Measurements from ENCODE around the gene FXYD5. TPM values are rescaled to one million over a fixed set of nuclear protein-coding genes. Genes with fewer than 3 reads are reported as not detected.
A peak's percentile ranks its signal among the peaks of the same experiment; 100 is the strongest.

The FXYD5 gene
- total and polyA plus RNA-seq, 9 of the 15 experiments (the other 6 are each of a cell fraction or from before 2014, with no cell fraction given), result 104 to 537 (median 174) TPM

DNA sequence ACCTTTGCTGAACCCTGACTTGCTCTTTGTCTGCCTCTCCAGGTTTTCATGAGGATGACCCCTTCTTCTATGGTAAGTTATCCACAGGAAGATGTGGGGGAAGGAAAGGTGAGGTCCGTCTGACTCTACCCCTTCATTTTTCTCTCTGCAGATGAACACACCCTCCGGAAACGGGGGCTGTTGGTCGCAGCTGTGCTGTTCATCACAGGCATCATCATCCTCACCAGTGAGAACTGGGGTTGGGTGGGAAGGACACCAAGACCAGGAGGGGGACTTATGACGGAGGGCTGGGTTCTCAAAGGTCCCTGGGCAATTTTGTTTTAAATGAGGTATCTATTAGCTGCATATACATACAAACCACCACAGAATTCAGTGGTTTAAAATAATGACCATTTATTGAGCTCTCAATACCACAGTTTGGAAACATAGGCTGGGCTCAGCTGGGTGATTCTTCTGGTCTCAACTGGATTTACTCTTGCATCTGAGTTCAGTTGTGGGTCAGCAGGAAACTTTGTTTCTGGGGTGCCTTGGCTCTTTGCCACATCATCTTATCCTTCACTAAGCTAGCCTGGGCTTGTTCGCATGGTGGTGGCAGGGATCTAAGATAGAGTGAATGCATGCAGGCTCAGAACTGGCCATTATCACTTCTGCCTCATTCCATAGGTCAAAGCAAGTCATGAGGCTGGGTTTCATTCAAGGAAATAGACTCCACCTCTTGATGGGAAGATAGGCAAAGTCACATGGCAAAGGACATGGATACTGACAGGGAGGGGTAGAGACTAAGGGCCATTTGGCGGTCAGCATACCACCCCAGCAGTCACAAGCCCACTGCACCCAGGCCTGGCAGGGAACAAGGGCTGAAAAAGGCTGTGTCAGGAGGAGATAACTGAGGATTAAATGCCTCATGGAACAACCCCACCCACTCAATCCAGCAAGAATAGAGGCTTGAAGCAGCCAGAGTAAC, 11.8 kb downstream of the FXYD5 start (continued):
- TF ChIP-seq, protein P1, sequence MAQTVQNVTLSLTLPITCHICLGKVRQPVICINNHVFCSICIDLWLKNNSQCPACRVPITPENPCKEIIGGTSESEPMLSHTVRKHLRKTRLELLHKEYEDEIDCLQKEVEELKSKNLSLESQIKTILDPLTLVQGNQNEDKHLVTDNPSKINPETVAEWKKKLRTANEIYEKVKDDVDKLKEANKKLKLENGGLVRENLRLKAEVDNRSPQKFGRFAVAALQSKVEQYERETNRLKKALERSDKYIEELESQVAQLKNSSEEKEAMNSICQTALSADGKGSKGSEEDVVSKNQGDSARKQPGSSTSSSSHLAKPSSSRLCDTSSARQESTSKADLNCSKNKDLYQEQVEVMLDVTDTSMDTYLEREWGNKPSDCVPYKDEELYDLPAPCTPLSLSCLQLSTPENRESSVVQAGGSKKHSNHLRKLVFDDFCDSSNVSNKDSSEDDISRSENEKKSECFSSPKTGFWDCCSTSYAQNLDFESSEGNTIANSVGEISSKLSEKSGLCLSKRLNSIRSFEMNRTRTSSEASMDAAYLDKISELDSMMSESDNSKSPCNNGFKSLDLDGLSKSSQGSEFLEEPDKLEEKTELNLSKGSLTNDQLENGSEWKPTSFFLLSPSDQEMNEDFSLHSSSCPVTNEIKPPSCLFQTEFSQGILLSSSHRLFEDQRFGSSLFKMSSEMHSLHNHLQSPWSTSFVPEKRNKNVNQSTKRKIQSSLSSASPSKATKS (CRISPR knock-in tag; IDR thresholded peaks at IDR 0.05), result no peak
- TF ChIP-seq BRF1 (IDR thresholded peaks at IDR 0.05; ENCODE audit: borderline replicate concordance, extremely low read depth, insufficient read length), result no peak
- TF ChIP-seq ATF7 (IDR thresholded peaks at IDR 0.05), result peak; percentile 58
- TF ChIP-seq, protein P2, sequence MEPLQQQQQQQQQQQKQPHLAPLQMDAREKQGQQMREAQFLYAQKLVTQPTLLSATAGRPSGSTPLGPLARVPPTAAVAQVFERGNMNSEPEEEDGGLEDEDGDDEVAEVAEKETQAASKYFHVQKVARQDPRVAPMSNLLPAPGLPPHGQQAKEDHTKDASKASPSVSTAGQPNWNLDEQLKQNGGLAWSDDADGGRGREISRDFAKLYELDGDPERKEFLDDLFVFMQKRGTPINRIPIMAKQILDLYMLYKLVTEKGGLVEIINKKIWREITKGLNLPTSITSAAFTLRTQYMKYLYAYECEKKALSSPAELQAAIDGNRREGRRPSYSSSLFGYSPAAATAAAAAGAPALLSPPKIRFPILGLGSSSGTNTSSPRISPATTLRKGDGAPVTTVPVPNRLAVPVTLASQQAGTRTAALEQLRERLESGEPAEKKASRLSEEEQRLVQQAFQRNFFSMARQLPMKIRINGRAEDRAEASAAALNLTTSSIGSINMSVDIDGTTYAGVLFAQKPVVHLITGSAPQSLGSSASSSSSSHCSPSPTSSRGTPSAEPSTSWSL (CRISPR knock-in tag; IDR thresholded peaks at IDR 0.05; ENCODE audit: borderline replicate concordance), result no peak
- TF ChIP-seq XRCC3 (IDR thresholded peaks at IDR 0.05), result no peak
- peak in 1 of 2 experiments; percentile 34; a peak in 3 of 4 replicates for TF ChIP-seq RAD21 (CRISPR knock-in tag; conservative IDR thresholded peaks at IDR 0.05 in 1 of 2, IDR thresholded peaks at IDR 0.05 in 1 of 2)
- TF ChIP-seq ARID1B (IDR thresholded peaks at IDR 0.05), result peak; percentile 79
